IMR-90 (cell line): Measurements from ENCODE around the gene GNRH2.

Experiments
- FOS ChIP-seq: fragments of 150-350 bp; IDR thresholded peaks from 2 replicates; pipeline ENCODE4 v1.6.1; 2016; ENCODE audit warnings: low read depth, low read length
- MAZ ChIP-seq: IDR thresholded peaks from 2 replicates; pipeline ENCODE4 v1.6.1; 2012; ENCODE audit warnings: low read depth, mild to moderate bottlenecking, low read length, improper control_type of control experiment, moderate library complexity, borderline replicate concordance
- MXI1 ChIP-seq: IDR thresholded peaks from 2 replicates; pipeline ENCODE4 v1.6.1; 2012; ENCODE audit warnings: low read depth, mild to moderate bottlenecking, low read length, moderate library complexity, borderline replicate concordance
- POLR2A ChIP-seq: IDR thresholded peaks from 2 replicates; pipeline ENCODE4 v1.6.1; 2012; ENCODE audit warnings: mild to moderate bottlenecking, low read depth, low read length
- RAD21 ChIP-seq: IDR thresholded peaks from 2 replicates; pipeline ENCODE4 v1.6.1; 2012; ENCODE audit warnings: low read length, improper control_type of control experiment
- TF ChIP-seq, protein P1 (sequence below): conservative IDR thresholded peaks from 2 replicates; pipeline ENCODE4 v1.5.1; 2012; ENCODE audit warnings: mild to moderate bottlenecking, low read depth, low read length, improper control_type of control experiment
- TF ChIP-seq, protein P2 (sequence below): fragments of 150-350 bp; IDR thresholded peaks from 2 replicates; pipeline ENCODE4 v1.6.1; 2017; ENCODE audit warnings: mild to moderate bottlenecking, antibody characterized with exemption, low read length, low read depth

DNA sequence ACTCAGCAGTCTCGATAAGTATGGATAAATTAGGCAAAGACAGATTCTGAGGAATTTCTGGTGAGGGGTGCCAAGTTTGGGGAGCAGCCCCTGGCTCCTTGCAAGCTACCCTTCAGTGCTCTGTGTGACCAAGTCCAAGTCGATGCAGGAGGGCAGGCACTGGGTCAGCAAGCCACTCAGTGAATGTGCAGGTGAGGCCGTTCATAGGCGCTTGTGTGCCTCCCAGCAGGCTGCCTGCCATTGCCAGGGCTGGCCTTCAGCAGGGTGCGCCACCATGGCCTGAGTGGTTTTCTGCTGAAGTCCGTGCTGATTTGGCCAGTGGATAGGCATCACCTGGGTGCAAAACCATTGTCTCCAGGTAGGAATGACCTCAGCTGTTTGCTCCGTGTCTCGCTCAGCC lies 3.3 kb upstream of the GNRH2 start:
- TF ChIP-seq, protein P1, sequence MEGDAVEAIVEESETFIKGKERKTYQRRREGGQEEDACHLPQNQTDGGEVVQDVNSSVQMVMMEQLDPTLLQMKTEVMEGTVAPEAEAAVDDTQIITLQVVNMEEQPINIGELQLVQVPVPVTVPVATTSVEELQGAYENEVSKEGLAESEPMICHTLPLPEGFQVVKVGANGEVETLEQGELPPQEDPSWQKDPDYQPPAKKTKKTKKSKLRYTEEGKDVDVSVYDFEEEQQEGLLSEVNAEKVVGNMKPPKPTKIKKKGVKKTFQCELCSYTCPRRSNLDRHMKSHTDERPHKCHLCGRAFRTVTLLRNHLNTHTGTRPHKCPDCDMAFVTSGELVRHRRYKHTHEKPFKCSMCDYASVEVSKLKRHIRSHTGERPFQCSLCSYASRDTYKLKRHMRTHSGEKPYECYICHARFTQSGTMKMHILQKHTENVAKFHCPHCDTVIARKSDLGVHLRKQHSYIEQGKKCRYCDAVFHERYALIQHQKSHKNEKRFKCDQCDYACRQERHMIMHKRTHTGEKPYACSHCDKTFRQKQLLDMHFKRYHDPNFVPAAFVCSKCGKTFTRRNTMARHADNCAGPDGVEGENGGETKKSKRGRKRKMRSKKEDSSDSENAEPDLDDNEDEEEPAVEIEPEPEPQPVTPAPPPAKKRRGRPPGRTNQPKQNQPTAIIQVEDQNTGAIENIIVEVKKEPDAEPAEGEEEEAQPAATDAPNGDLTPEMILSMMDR: no peak
- TF ChIP-seq, protein P2, sequence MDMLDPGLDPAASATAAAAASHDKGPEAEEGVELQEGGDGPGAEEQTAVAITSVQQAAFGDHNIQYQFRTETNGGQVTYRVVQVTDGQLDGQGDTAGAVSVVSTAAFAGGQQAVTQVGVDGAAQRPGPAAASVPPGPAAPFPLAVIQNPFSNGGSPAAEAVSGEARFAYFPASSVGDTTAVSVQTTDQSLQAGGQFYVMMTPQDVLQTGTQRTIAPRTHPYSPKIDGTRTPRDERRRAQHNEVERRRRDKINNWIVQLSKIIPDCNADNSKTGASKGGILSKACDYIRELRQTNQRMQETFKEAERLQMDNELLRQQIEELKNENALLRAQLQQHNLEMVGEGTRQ: no peak
- TF ChIP-seq RAD21 (no peak), MXI1 (no peak), FOS (no peak), POLR2A (no peak), MAZ (no peak)
